ENCODE data around the gene GNB1. TPM values are rescaled to one million over a fixed set of nuclear protein-coding genes. Genes with fewer than 3 reads are reported as not detected.

The GNB1 gene
- total and polyA plus RNA-seq, 9 of the 15 experiments (the other 6 are each of a cell fraction or from before 2014, with no cell fraction given) = 34.3 to 388 (median 114) TPM

GRCh38 chr1:1788136-1788535, 102.8 kb downstream of the GNB1 start:
- Histone ChIP-seq H3K27me3 (ENCODE audit: control insufficient read depth in 2 of 2, insufficient read depth in 2 of 2, low read length in 2 of 2) (no peaks in the 10 kb centered on the region; a peak in 1 of 5 replicates), H3K4me2 (ENCODE audit: insufficient read depth, low read length) (no peak overlapping the region), H3K27ac (ENCODE audit: extremely low read depth, low read depth, low read length) (no peak overlapping the region), H2AFZ (ENCODE audit: low read depth, low read length) (no peak overlapping the region), H3K9me1 (ENCODE audit: control insufficient read depth, insufficient read depth, low read length) (no peaks in the 10 kb centered on the region), H3K9me3 (replicated peaks; ENCODE audit: control insufficient read depth, insufficient read depth, low read depth, low read length) (no peaks in the 10 kb centered on the region), H3K4me1 (replicated peaks in 1 of 2; ENCODE audit: control insufficient read depth in 2 of 2, insufficient read depth in 2 of 2, low read length in 2 of 2) (peaks cover 3 to 8% of the 10 kb centered on the region in 2 experiments), H4K20me1 (replicated peaks; ENCODE audit: control insufficient read depth, insufficient read depth, low read length) (no peaks in the 10 kb centered on the region), H3K36me3 (ENCODE audit: control insufficient read depth, insufficient read depth, low read length) (peaks cover 84% of the 10 kb centered on the region), H3K4me3 (no peak overlapping the region), H3K79me2 (ENCODE audit: control insufficient read depth, insufficient read depth, low read length) (no peaks in the 10 kb centered on the region), H3K9ac (ENCODE audit: insufficient read depth in 1 of 2, low read depth in 2 of 2, low read length in 2 of 2) (peak overlapping the region in 1 of 2 experiments; percentile 29; a peak in 1 of 4 replicates)
- POLR2A ChIA-PET = interaction anchor here (1.8 to 2.0 kb wide), 2 partner anchors 8 to 121 kb away, joined by 9 to 12 read pairs; no protein-coding TSS in a partner anchor
- no peak for ATAC-seq
- FAIRE-seq = no peak
- intact Hi-C loops (cut with micrococcal nuclease) = no loop called here
- in situ Hi-C loops (cut with MboI) = loop anchor here (5.0 kb wide), 1 partner anchor 119 kb away; no protein-coding TSS in a partner anchor
- TF ChIP-seq ZBTB40 (IDR thresholded peaks at IDR 0.05) (no peak), ZBTB40 (CRISPR knock-in tag; IDR thresholded peaks at IDR 0.05) (no peak), MAX (CRISPR knock-in tag; IDR thresholded peaks at IDR 0.05) (no peak), PKNOX1 (IDR thresholded peaks at IDR 0.05) (no peak), MED1 (CRISPR knock-in tag; IDR thresholded peaks at IDR 0.05; ENCODE audit: borderline replicate concordance) (no peak), POLR2A (conservative IDR thresholded peaks at IDR 0.05) (no peak), SNRNP70 (optimal IDR thresholded peaks at IDR 0.05; ENCODE audit: low read depth, low read length) (no peak), GTF2A2 (tag; IDR thresholded peaks at IDR 0.05) (no peak), RB1 (IDR thresholded peaks at IDR 0.05; ENCODE audit: low read depth) (no peak), CREB3 (tag; conservative IDR thresholded peaks at IDR 0.05; ENCODE audit: low read depth) (no peak)
- 95% methylated on average over 7 of the region's 7 CpGs for WGBS (ENCODE audit: insufficient coverage, low coverage, missing lambda C conversion rate)
- no peak for DNase-seq (ENCODE audit: extremely low read depth in 1 of 4, low spot score in 3 of 4)
- CTCF ChIA-PET (ENCODE audit: low intra/inter-chr PET ratio) = interaction anchor here (1.6 kb wide), 1 partner anchor 118 kb away, joined by 6 read pairs; no protein-coding TSS in a partner anchor
- BruUV-seq (replicated peaks) = no TSS peak
